Measurements from ENCODE around the gene C10orf90.

Gene C10orf90

GRCh38 chr10:126423732-126424491 lies 246.6 kb downstream of the C10orf90 start:
- no peak for DNase-seq (ENCODE audit: low read depth)

- DNase-seq (ENCODE audit: low read depth) = no peak
These were observed 247.9 kb downstream of the C10orf90 start for GRCh38 chr10:126422567-126422966.

GRCh38 chr10:126421756-126422256 lies 248.7 kb downstream of the C10orf90 start:
- DNase-seq (ENCODE audit: low read depth) = no peak

GRCh38 chr10:126420567-126421300 lies 249.8 kb downstream of the C10orf90 start:
- DNase-seq (ENCODE audit: low read depth) = no peak

GRCh38 chr10:126417220-126417825 lies 253.2 kb downstream of the C10orf90 start:
- no peak for DNase-seq (ENCODE audit: low read depth)

GRCh38 chr10:126409821-126410220 lies 260.7 kb downstream of the C10orf90 start:
- DNase-seq (ENCODE audit: low read depth) = no peak

GRCh38 chr10:126408953-126409641 lies 261.4 kb downstream of the C10orf90 start:
- no peak for DNase-seq (ENCODE audit: low read depth)

- no peak for DNase-seq (ENCODE audit: low read depth)
These were observed 262.7 kb downstream of the C10orf90 start for GRCh38 chr10:126407831-126408230.

GRCh38 chr10:126405239-126405775 lies 265.2 kb downstream of the C10orf90 start:
- DNase-seq (ENCODE audit: low read depth) = no peak

GRCh38 chr10:126402721-126403695 lies 267.5 kb downstream of the C10orf90 start:
- no peak for DNase-seq (ENCODE audit: low read depth)

- DNase-seq (ENCODE audit: low read depth) = no peak
These were observed 269.9 kb downstream of the C10orf90 start for GRCh38 chr10:126400641-126401040.

- DNase-seq (ENCODE audit: low read depth) = no peak
These were observed 271.6 kb downstream of the C10orf90 start for GRCh38 chr10:126398924-126399323.

GRCh38 chr10:126398383-126398743 lies 272.1 kb downstream of the C10orf90 start:
- DNase-seq (ENCODE audit: low read depth) = no peak

- DNase-seq (ENCODE audit: low read depth) = no peak
These were observed 272.7 kb downstream of the C10orf90 start for GRCh38 chr10:126397640-126398382.

GRCh38 chr10:126397156-126397555 lies 273.3 kb downstream of the C10orf90 start:
- no peak for DNase-seq (ENCODE audit: low read depth)

GRCh38 chr10:126394948-126395347 lies 275.5 kb downstream of the C10orf90 start:
- no peak for DNase-seq (ENCODE audit: low read depth)

- no peak for DNase-seq (ENCODE audit: low read depth)
These were observed 277.4 kb downstream of the C10orf90 start for GRCh38 chr10:126393076-126393475.

GRCh38 chr10:126392469-126392868 lies 278.0 kb downstream of the C10orf90 start:
- DNase-seq (ENCODE audit: low read depth) = no peak

- no peak for DNase-seq (ENCODE audit: low read depth)
These were observed 278.4 kb downstream of the C10orf90 start for GRCh38 chr10:126392068-126392467.
